Measurements from ENCODE around the gene BBS9.

- TF ChIP-seq EZH2 (IDR thresholded peaks at IDR 0.05; ENCODE audit: borderline replicate concordance, low read depth, low read length, severe bottlenecking), result no peak
- no peak for TF ChIP-seq CTCF (IDR thresholded peaks at IDR 0.05; ENCODE audit: extremely low read depth in 1 of 2, insufficient read depth in 1 of 2, low read depth in 1 of 2, low read length in 2 of 2)
- no peak for TF ChIP-seq JUN (IDR thresholded peaks at IDR 0.05; ENCODE audit: borderline replicate concordance, insufficient read depth, insufficient read length, low read depth)
These were observed 497.5 kb downstream of the BBS9 start for GRCh38 chr7:33626869-33627268.

Data from endothelial cell of umbilical vein (primary cell).